CD4-positive, alpha-beta T cell (primary cell): ENCODE measurements around the gene RBFOX1. TPM values are rescaled to one million over a fixed set of nuclear protein-coding genes. Genes with fewer than 3 reads are reported as not detected.

Experiments
- ATAC-seq: fragments of 200-7000 bp; cut with Tn5 transposase; one replicate; pipeline ENCODE4 v1.10.0; 2022; ENCODE audit warnings: mild to moderate bottlenecking; ENCODE audit not compliant: poor library complexity
- CTCF ChIA-PET: fragments of 350-600 bp; sonication (Branson Sonifier 250); formaldehyde crosslinking; loops from one replicate; lab custom pipeline; 2021; ENCODE audit warnings: antibody characterized with exemption, inconsistent platforms; lab: Charles Lee
- POLR2A ChIA-PET: fragments of 350-600 bp; sonication (Branson Sonifier 250); formaldehyde crosslinking; loops from one replicate; lab custom pipeline; 2021; ENCODE audit warnings: antibody characterized with exemption, inconsistent platforms; lab: Charles Lee
- DNase-seq, 14 experiments: peaks; one replicate each; pipeline ENCODE4 v3.0.0-alpha.2; 2013 to 2020; ENCODE audit warnings: mixed read lengths in 2 of 14
- H3K27ac ChIP-seq, 2 donors: one replicate each; pipeline versions ENCODE4 v1.5.1 to v1.7.0; 2013; ENCODE audit warnings: low read length in 2 of 2, low read depth in 1 of 2, mild to moderate bottlenecking in 1 of 2
- H3K27me3 ChIP-seq, 2 experiments: 1 replicate in 1 of 2; 2 replicates in 1 of 2; pipeline versions ENCODE4 v1.6.1 to v1.7.0; 2013; ENCODE audit warnings: low read length in 2 of 2, control low read depth in 1 of 2, mild to moderate bottlenecking in 1 of 2, moderate library complexity in 1 of 2; ENCODE audit not compliant: insufficient read depth in 2 of 2, control insufficient read depth in 1 of 2
- H3K36me3 ChIP-seq: one replicate; pipeline ENCODE4 v1.6.1; 2013; ENCODE audit warnings: low read length, control low read depth; ENCODE audit not compliant: insufficient read depth
- H3K4me1 ChIP-seq: one replicate; pipeline ENCODE4 v1.6.1; 2013; ENCODE audit warnings: low read length, control low read depth; ENCODE audit not compliant: insufficient read depth
- H3K4me3 ChIP-seq: one replicate; pipeline ENCODE4 v1.5.1; 2013; ENCODE audit warnings: mild to moderate bottlenecking, low read length, moderate library complexity
- H3K9me3 ChIP-seq, 2 experiments: 1 replicate in 1 of 2; 2 replicates in 1 of 2; pipeline versions ENCODE4 v1.6.1 to v1.7.0; 2013; ENCODE audit warnings: low read length in 2 of 2, mild to moderate bottlenecking in 2 of 2, control low read depth in 1 of 2, moderate library complexity in 1 of 2; ENCODE audit not compliant: control insufficient read depth in 1 of 2, insufficient read depth in 1 of 2
- H3K27ac Mint-ChIP-seq: one replicate; pipeline ENCODE4 v1.8.0; 2020; ENCODE audit warnings: mixed read lengths
- H3K27me3 Mint-ChIP-seq: one replicate; pipeline ENCODE4 v1.8.0; 2021; ENCODE audit warnings: mixed read lengths
- H3K36me3 Mint-ChIP-seq: one replicate; pipeline ENCODE4 v1.8.0; 2021; ENCODE audit warnings: low read depth, mixed read lengths
- H3K4me1 Mint-ChIP-seq: one replicate; pipeline ENCODE4 v1.8.0; 2021; ENCODE audit warnings: low read depth, mixed read lengths
- H3K4me3 Mint-ChIP-seq: one replicate; pipeline ENCODE4 v1.8.0; 2020; ENCODE audit warnings: mild to moderate bottlenecking, mixed read lengths
- H3K9me3 Mint-ChIP-seq: one replicate; pipeline ENCODE4 v1.8.0; 2020; ENCODE audit warnings: mixed read lengths
- intact Hi-C, 2 experiments: fragments of 100-400 bp; cut with DNase I in 1 of 2; cut with micrococcal nuclease in 1 of 2; formaldehyde crosslinking; loops; one replicate each; pipeline versions ENCODE4 v1.15.1 to v1.9.0; 2023 to 2025; cut with DNase I, micrococcal nuclease
- total RNA-seq, 174 experiments: library from RNA in 2 of 174; stranded (reverse) in 2 of 174; gene quantifications; one replicate each; pipeline ENCODE4 v1.2.3 and lab custom pipeline; 2021 to 2026
- TF ChIP-seq, protein P1 (sequence below): fragments of 200-600 bp; IDR thresholded peaks from one replicate; pipeline ENCODE4 v1.8.0; 2022; ENCODE audit warnings: antibody characterized with exemption, mild to moderate bottlenecking

Gene RBFOX1
- total RNA-seq, 2 experiments from 2014 or later = not detected

DNA sequence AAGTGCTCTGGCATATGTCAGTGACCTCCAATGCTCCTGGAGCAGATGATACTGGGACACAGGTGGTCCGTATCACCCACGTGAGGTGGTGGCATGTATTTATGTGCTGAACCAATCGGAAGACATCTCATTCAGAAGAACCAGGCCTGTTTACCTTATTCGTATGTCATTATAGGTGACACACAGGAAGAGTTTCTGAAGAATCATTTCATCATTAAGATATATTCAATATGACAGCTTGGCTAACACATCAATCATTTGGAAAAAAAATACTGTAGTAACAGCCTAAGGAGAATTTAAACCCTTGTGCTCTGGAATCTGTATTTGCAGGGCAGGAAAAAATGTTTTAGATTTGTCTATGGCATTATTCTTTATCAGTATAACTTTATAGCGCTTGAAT is 44.6 kb downstream of the RBFOX1 start:
- CTCF ChIA-PET = no interaction called here
- H3K9me3 ChIP-seq = peaks cover 0 to 3% of the 10 kb centered on the region in 2 experiments
- H3K9me3 Mint-ChIP-seq = peaks cover 4% of the 10 kb centered on the region
- no peaks in the 10 kb centered on the region for H3K27me3 ChIP-seq
- no peaks in the 10 kb centered on the region for H3K27me3 Mint-ChIP-seq
- POLR2A ChIA-PET = no interaction called here
- H3K36me3 Mint-ChIP-seq = no peaks in the 10 kb centered on the region
- no peak for DNase-seq
- no peaks in the 10 kb centered on the region for H3K4me1 Mint-ChIP-seq
- H3K4me1 ChIP-seq = no peaks in the 10 kb centered on the region
- TF ChIP-seq, protein P1, sequence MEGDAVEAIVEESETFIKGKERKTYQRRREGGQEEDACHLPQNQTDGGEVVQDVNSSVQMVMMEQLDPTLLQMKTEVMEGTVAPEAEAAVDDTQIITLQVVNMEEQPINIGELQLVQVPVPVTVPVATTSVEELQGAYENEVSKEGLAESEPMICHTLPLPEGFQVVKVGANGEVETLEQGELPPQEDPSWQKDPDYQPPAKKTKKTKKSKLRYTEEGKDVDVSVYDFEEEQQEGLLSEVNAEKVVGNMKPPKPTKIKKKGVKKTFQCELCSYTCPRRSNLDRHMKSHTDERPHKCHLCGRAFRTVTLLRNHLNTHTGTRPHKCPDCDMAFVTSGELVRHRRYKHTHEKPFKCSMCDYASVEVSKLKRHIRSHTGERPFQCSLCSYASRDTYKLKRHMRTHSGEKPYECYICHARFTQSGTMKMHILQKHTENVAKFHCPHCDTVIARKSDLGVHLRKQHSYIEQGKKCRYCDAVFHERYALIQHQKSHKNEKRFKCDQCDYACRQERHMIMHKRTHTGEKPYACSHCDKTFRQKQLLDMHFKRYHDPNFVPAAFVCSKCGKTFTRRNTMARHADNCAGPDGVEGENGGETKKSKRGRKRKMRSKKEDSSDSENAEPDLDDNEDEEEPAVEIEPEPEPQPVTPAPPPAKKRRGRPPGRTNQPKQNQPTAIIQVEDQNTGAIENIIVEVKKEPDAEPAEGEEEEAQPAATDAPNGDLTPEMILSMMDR = no peak
- no peaks in the 10 kb centered on the region for H3K36me3 ChIP-seq
- intact Hi-C loops = no loop called here
- no peak overlapping the region for H3K4me3 Mint-ChIP-seq
- H3K27ac Mint-ChIP-seq = no peak overlapping the region
- no peak for ATAC-seq
- no peak overlapping the region for H3K27ac ChIP-seq
- H3K4me3 ChIP-seq = no peak overlapping the region

DNA sequence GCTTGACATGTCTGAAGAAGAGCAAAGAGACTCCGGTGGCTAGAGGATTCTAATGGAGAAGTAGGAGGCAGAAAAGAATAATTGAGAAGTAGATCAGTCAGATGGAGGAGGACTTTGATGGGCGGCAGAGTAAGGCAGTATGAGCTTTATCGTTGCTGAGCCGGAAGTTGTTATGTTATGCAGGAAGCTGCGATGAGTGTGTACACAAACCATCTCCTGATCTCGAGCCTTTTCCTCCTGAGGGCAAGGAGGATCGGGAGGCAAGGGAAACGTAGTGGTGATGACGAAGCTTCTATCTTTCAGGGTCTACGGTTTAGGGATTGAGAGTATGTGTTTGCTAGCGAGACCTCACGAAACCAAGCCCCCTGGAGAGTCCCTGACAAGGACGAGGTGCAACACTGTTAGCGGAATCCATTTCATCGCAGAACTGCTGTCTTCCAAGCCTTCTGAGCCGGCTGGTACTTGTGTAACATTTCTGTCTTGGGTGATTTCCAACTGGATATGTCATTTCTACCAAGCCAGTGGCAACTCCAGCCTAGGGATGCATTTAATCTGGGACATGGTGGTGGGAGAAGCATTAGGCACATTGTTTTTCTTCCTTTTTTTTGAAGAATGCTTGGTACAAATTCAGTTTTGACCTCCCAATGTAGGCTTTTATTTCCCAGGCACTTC is 45.5 kb downstream of the RBFOX1 start:
- POLR2A ChIA-PET = no interaction called here
- CTCF ChIA-PET = interaction anchor here (1.1 kb wide), 1 partner anchor 10 kb away, joined by 3 read pairs; no protein-coding TSS in a partner anchor
- peaks cover 4% of the 10 kb centered on the region for H3K9me3 Mint-ChIP-seq
- intact Hi-C loops = no loop called here
- no peaks in the 10 kb centered on the region for H3K4me1 ChIP-seq
- H3K4me3 ChIP-seq = no peak overlapping the region
- no peak overlapping the region for H3K4me3 Mint-ChIP-seq
- no peaks in the 10 kb centered on the region for H3K27me3 ChIP-seq
- H3K27ac ChIP-seq = no peak overlapping the region
- TF ChIP-seq, protein P1 = no peak
- no peak overlapping the region for H3K27ac Mint-ChIP-seq
- peaks cover 0 to 3% of the 10 kb centered on the region in 2 experiments for H3K9me3 ChIP-seq
- H3K4me1 Mint-ChIP-seq = no peaks in the 10 kb centered on the region
- no peaks in the 10 kb centered on the region for H3K36me3 ChIP-seq
- no peaks in the 10 kb centered on the region for H3K36me3 Mint-ChIP-seq
- DNase-seq = no peak
- no peak for ATAC-seq
- no peaks in the 10 kb centered on the region for H3K27me3 Mint-ChIP-seq

DNA sequence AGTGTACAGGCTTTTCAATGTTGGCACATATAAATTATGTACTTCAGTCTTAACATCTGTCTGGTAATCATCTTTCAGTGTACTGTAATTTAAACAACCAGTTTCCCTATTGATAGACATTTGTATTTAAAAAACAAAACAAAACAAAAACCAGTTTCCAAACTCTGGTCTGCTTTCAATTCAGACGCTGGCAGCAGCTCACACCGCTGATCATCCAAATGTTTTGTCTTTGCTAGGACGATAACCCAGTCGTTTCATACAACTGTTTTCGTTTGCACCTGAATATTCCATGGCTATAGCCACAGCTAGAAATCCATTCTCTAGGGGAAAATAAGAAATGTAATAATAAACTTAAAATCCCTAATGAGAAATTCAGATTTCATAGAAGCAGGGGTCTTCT is 47.8 kb downstream of the RBFOX1 start:
- TF ChIP-seq, protein P1 = no peak
- Mint-ChIP-seq H3K36me3 (no peaks in the 10 kb centered on the region), H3K27me3 (no peaks in the 10 kb centered on the region), H3K9me3 (peaks cover 16% of the 10 kb centered on the region), H3K4me1 (no peaks in the 10 kb centered on the region), H3K27ac (no peak overlapping the region), H3K4me3 (no peak overlapping the region)
- no peak overlapping the region for H3K27ac ChIP-seq
- ATAC-seq = no peak
- no peaks in the 10 kb centered on the region for H3K4me1 ChIP-seq
- H3K27me3 ChIP-seq = no peaks in the 10 kb centered on the region
- CTCF ChIA-PET = no interaction called here
- intact Hi-C loops = no loop called here
- no peak for DNase-seq
- POLR2A ChIA-PET = no interaction called here
- no peaks in the 10 kb centered on the region for H3K36me3 ChIP-seq
- peaks cover 0 to 8% of the 10 kb centered on the region in 2 experiments for H3K9me3 ChIP-seq
- H3K4me3 ChIP-seq = no peak overlapping the region
